Panc1 (cell line): Measurements from ENCODE around the gene AGAP1. TPM values are rescaled to one million over a fixed set of nuclear protein-coding genes. Genes with fewer than 3 reads are reported as not detected.

ENCODE experiments used
- ATAC-seq: fragments of 200-7000 bp; cut with Tn5 transposase; 2 replicates; pipeline ENCODE4 v1.9.1; 2020; ENCODE audit warnings: mild to moderate bottlenecking, moderate library complexity
- BruUV-seq: library from RNA; stranded (reverse); fragments of 400-500 nt; replicated peaks from 2 replicates; lab custom pipeline; 2021; lab: Mats Ljungman, UMichigan
- CTCF ChIA-PET: fragments of 300-600 bp; sonication (Branson Sonifier 250); formaldehyde crosslinking; loops from one replicate; lab custom pipeline; 2022; ENCODE audit warnings: antibody characterized with exemption; lab: Charles Lee
- POLR2A ChIA-PET: fragments of 300-600 bp; sonication (Branson Sonifier 250); formaldehyde crosslinking; loops from one replicate; lab custom pipeline; 2022; ENCODE audit warnings: antibody characterized with exemption; lab: Charles Lee
- DNase-seq: peaks from one replicate; pipeline ENCODE4 v3.0.0-alpha.2; 2010; ENCODE audit warnings: low read depth, low spot score
- H3K27ac ChIP-seq: 2 replicates; pipeline ENCODE4 v1.5.1; 2011; ENCODE audit warnings: mild to moderate bottlenecking, low read length, inconsistent platforms
- H3K27me3 ChIP-seq: fragments of 200-500 bp; sonication (Bioruptor generic); 2 replicates; pipeline ENCODE4 v1.6.0; 2014; ENCODE audit warnings: low read length, inconsistent platforms; ENCODE audit not compliant: control insufficient read depth, insufficient read depth
- H3K36me3 ChIP-seq: fragments of 200-500 bp; sonication (Bioruptor generic); 2 replicates; pipeline ENCODE4 v1.5.1; 2014; ENCODE audit warnings: inconsistent platforms, mild to moderate bottlenecking, low read length, moderate library complexity; ENCODE audit not compliant: control insufficient read depth, insufficient read depth
- H3K4me1 ChIP-seq: 2 replicates; pipeline ENCODE4 v1.5.1; 2011; ENCODE audit warnings: inconsistent platforms, mild to moderate bottlenecking, low read length, moderate library complexity; ENCODE audit not compliant: control insufficient read depth, insufficient read depth
- H3K4me3 ChIP-seq, 2 experiments: 2 replicates each; pipeline ENCODE4 v1.5.1; 2011 to 2012; ENCODE audit warnings: low read depth in 2 of 2, low read length in 2 of 2, mild to moderate bottlenecking in 2 of 2, inconsistent platforms in 1 of 2, moderate library complexity in 1 of 2
- H3K9me3 ChIP-seq: fragments of 200-500 bp; sonication (Bioruptor generic); 2 replicates; pipeline ENCODE4 v1.5.1; 2014; ENCODE audit warnings: low read depth, mild to moderate bottlenecking, inconsistent platforms, low read length, moderate library complexity; ENCODE audit not compliant: control insufficient read depth, insufficient read depth
- POLR2AphosphoS5 ChIP-seq: IDR thresholded peaks from 2 replicates; pipeline ENCODE4 v1.6.1; 2012; ENCODE audit warnings: mild to moderate bottlenecking, low read depth, low read length, moderate library complexity
- SIN3A ChIP-seq: IDR thresholded peaks from 2 replicates; pipeline ENCODE4 v1.6.1; 2012; ENCODE audit warnings: low read depth, mild to moderate bottlenecking, low read length, moderate library complexity, borderline replicate concordance; ENCODE audit not compliant: insufficient read depth
- TCF7L2 ChIP-seq: IDR thresholded peaks from 2 replicates; pipeline ENCODE4 v1.6.1; 2011; ENCODE audit warnings: mild to moderate bottlenecking, low read depth, low read length, inconsistent platforms
- in situ Hi-C: cut with HindIII; loops from 2 replicates; pipeline ENCODE4 v1.10.0; 2016; ENCODE audit warnings: low sequenced_read_pairs, low pct_unique_long_range_greater_than_20kb
- intact Hi-C: fragments of 100-400 bp; cut with micrococcal nuclease; formaldehyde crosslinking; loops from one replicate; pipeline ENCODE4 v1.10.0; 2022; ENCODE audit not compliant: unreplicated experiment
- total RNA-seq: library from RNA; stranded (reverse); gene quantifications from one replicate; pipeline ENCODE4 v1.2.1, GENCODE V29; 2021; ENCODE audit not compliant: unreplicated experiment
- TF ChIP-seq, protein P1 (sequence below), 2 experiments: IDR thresholded peaks; 2 replicates each; pipeline ENCODE4 v1.6.1; 2011 to 2012; ENCODE audit warnings: low read depth in 2 of 2, control low read depth in 1 of 2, low read length in 1 of 2, mild to moderate bottlenecking in 1 of 2, moderate library complexity in 1 of 2; ENCODE audit not compliant: insufficient read depth in 1 of 2

AGAP1 gene
- total RNA-seq, 1 experiment from 2014 or later: 38.9 TPM

DNA sequence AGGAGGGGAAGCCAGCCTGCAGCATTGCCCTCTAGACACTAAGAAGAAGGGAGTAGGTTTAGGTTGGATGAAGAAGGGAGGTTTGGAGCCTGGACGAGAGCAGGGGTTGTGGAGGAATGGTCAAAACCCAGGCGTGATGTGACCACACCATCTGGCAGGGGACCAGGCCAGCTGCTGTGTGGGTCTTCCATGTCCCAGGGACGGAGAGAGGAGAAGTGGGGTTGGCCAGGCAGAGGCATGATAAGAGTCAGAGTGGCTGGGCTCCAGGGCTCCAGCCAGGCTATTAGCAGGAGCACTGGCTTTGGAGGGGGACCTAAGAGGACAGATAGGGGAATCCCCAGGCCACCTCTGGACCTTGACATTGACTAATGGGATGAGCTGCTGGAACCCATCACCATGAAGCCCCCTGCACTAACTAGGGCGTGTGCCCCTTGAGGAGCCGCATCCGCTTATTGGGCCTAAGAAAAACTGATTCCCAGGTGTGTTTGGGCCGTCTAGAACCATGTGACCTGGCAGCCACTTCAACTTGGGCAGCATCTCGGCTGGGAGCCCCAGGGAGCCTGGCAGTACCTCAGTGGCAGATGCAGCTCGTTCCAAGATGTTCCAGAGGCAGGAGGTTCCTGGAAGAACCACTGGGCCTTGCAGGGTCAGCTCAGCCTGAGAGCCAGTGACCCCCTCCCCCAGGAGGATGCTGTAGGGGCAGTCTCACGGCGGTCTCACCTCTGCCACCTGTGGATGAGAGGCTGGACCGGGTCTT lies 235.1 kb downstream of the AGAP1 start:
- Histone ChIP-seq H3K36me3 (no peaks in the 10 kb centered on the region), H3K4me3 (no peak overlapping the region), H3K4me1 (no peaks in the 10 kb centered on the region), H3K27ac (no peak overlapping the region), H3K27me3 (no peaks in the 10 kb centered on the region), H3K9me3 (no peaks in the 10 kb centered on the region)
- TF ChIP-seq SIN3A: no peak
- TF ChIP-seq, protein P1, sequence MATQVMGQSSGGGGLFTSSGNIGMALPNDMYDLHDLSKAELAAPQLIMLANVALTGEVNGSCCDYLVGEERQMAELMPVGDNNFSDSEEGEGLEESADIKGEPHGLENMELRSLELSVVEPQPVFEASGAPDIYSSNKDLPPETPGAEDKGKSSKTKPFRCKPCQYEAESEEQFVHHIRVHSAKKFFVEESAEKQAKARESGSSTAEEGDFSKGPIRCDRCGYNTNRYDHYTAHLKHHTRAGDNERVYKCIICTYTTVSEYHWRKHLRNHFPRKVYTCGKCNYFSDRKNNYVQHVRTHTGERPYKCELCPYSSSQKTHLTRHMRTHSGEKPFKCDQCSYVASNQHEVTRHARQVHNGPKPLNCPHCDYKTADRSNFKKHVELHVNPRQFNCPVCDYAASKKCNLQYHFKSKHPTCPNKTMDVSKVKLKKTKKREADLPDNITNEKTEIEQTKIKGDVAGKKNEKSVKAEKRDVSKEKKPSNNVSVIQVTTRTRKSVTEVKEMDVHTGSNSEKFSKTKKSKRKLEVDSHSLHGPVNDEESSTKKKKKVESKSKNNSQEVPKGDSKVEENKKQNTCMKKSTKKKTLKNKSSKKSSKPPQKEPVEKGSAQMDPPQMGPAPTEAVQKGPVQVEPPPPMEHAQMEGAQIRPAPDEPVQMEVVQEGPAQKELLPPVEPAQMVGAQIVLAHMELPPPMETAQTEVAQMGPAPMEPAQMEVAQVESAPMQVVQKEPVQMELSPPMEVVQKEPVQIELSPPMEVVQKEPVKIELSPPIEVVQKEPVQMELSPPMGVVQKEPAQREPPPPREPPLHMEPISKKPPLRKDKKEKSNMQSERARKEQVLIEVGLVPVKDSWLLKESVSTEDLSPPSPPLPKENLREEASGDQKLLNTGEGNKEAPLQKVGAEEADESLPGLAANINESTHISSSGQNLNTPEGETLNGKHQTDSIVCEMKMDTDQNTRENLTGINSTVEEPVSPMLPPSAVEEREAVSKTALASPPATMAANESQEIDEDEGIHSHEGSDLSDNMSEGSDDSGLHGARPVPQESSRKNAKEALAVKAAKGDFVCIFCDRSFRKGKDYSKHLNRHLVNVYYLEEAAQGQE (IDR thresholded peaks at IDR 0.05; ENCODE audit: insufficient read depth in 1 of 2, low read depth in 2 of 2, low read length in 1 of 2): no peak
- ATAC-seq: no peak
- in situ Hi-C loops (no loop called here), intact Hi-C loops (no loop called here)
- DNase-seq: no peak
- POLR2A ChIA-PET: no interaction called here
- BruUV-seq: no TSS peak
- CTCF ChIA-PET: no interaction called here

DNA sequence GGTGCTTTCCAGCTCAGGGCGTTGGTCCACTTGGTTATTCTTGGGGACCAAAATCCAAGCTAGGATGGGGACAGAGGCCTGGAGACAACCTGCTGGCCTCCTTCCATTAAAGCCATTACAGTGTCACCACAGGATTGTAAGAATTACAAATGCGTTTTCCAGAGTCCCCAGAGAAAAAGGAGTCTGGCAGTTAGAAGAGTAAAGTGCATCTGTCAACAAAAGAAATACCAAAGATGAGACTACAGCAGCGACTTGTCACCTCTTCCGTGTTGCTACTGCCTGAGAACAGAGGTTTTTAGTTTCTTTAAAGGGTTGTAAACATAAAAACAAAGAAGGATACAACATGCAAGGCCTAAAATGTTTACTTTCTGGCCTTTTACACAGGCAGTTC lies 235.7 kb downstream of the AGAP1 start:
- Histone ChIP-seq H3K4me1 (no peaks in the 10 kb centered on the region), H3K4me3 (no peak overlapping the region), H3K27ac (no peak overlapping the region), H3K27me3 (no peaks in the 10 kb centered on the region), H3K36me3 (no peaks in the 10 kb centered on the region), H3K9me3 (no peaks in the 10 kb centered on the region)
- BruUV-seq: no TSS peak
- intact Hi-C loops: no loop called here
- in situ Hi-C loops: no loop called here
- ATAC-seq (no peak), DNase-seq (no peak)
- ChIA-PET CTCF (no interaction called here), POLR2A (no interaction called here)
- TF ChIP-seq TCF7L2 (no peak), POLR2AphosphoS5 (no peak), SIN3A (no peak)
- TF ChIP-seq, protein P1 (IDR thresholded peaks at IDR 0.05; ENCODE audit: insufficient read depth in 1 of 2, low read depth in 2 of 2, low read length in 1 of 2): no peak

DNA sequence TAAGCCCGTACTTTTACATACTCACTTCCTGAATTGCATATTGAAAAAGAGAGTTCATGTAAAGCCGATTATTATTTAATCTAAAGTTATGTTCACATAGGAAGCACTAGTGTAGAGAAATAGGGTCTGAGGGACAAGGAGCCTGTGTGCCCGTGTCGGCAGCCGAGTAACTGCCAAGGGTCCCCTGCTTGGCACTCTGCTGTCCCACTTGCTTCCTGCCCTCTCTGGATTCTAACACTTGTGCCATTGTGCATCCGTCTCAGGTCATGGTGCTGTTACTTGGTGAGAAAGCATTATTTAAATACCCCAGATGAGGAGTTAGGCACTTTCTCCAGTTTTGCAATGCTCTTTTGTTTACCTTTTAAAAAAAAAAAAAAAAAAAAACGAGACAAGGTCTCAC lies 236.3 kb downstream of the AGAP1 start:
- CTCF ChIA-PET: no interaction called here
- TF ChIP-seq SIN3A: no peak
- TF ChIP-seq POLR2AphosphoS5: no peak
- Histone ChIP-seq H3K4me3 (no peak overlapping the region), H3K27ac (no peak overlapping the region), H3K4me1 (no peaks in the 10 kb centered on the region), H3K36me3 (no peaks in the 10 kb centered on the region), H3K9me3 (no peaks in the 10 kb centered on the region), H3K27me3 (no peaks in the 10 kb centered on the region)
- in situ Hi-C loops (no loop called here), intact Hi-C loops (loop anchor here (1.0 kb wide), 1 partner anchor 15 kb away; no protein-coding TSS in a partner anchor)
- BruUV-seq: no TSS peak
- ATAC-seq: no peak
- POLR2A ChIA-PET: no interaction called here
- no peak for DNase-seq
